HG03378 (cell line): ENCODE results near the gene WDR45B.

Experiments
- ATAC-seq: cut with Tn5 transposase; IDR thresholded peaks from one replicate; pipeline ENCODE4 v1.9.1; 2021; ENCODE audit warnings: mild to moderate bottlenecking, moderate library complexity; ENCODE audit not compliant: unreplicated experiment

WDR45B gene

GRCh38 chr17:82678265-82678891 lies 30.1 kb upstream of the WDR45B start:
- ATAC-seq: no peak

- ATAC-seq: no peak
These were observed 29.2 kb upstream of the WDR45B start for GRCh38 chr17:82677353-82677925.

GRCh38 chr17:82675476-82676245 lies 27.4 kb upstream of the WDR45B start:
- no peak for ATAC-seq

- ATAC-seq: no peak
These were observed 26.6 kb upstream of the WDR45B start for GRCh38 chr17:82674656-82675475.

GRCh38 chr17:82670661-82671450 lies 22.6 kb upstream of the WDR45B start:
- ATAC-seq: no peak

- ATAC-seq: no peak
These were observed 20.4 kb upstream of the WDR45B start for GRCh38 chr17:82668631-82669099.

- ATAC-seq: no peak
These were observed 19.9 kb upstream of the WDR45B start for GRCh38 chr17:82668024-82668630.

GRCh38 chr17:82667668-82668000 lies 19.4 kb upstream of the WDR45B start:
- no peak for ATAC-seq

GRCh38 chr17:82666931-82667667 lies 18.9 kb upstream of the WDR45B start:
- ATAC-seq: no peak

- no peak for ATAC-seq
These were observed 17.6 kb upstream of the WDR45B start for GRCh38 chr17:82665891-82666290.

- ATAC-seq: no peak
These were observed 17.0 kb upstream of the WDR45B start for GRCh38 chr17:82665217-82665616.

- ATAC-seq: no peak
These were observed 16.5 kb upstream of the WDR45B start for GRCh38 chr17:82664701-82665182.

GRCh38 chr17:82664276-82664575 lies 16.0 kb upstream of the WDR45B start:
- no peak for ATAC-seq

GRCh38 chr17:82663381-82664275 lies 15.4 kb upstream of the WDR45B start:
- ATAC-seq: no peak

- no peak for ATAC-seq
These were observed 14.5 kb upstream of the WDR45B start for GRCh38 chr17:82662711-82663261.

- no peak for ATAC-seq
These were observed 13.8 kb upstream of the WDR45B start for GRCh38 chr17:82661717-82662683.

- no peak for ATAC-seq
These were observed 11.6 kb upstream of the WDR45B start for GRCh38 chr17:82659886-82660285.
